Kidney (tissue), 22 donors: Measurements from ENCODE around the gene GLCE. TPM values are rescaled to one million over a fixed set of nuclear protein-coding genes. Genes with fewer than 3 reads are reported as not detected.

Experiments
- DNase-seq, 5 donors: peaks; one replicate each; pipeline ENCODE4 v3.0.0-alpha.2; 2013 to 2020
- FAIRE-seq: peaks from 2 replicates; lab custom pipeline; 2012; peaks lifted over from hg19 to GRCh38; lab: Jason Lieb, UNC
- H3K27ac ChIP-seq, 2 donors: one replicate each; pipeline ENCODE4 v1.7.0; 2013; ENCODE audit warnings: low read depth in 2 of 2, low read length in 2 of 2, inconsistent platforms in 1 of 2
- H3K27me3 ChIP-seq: one replicate; pipeline ENCODE4 v1.7.1; 2013; ENCODE audit warnings: low read length, inconsistent platforms; ENCODE audit not compliant: control insufficient read depth, insufficient read depth
- H3K36me3 ChIP-seq, 3 donors: one replicate each; pipeline versions ENCODE4 v1.7.0 to v1.7.1; 2013; ENCODE audit warnings: low read length in 3 of 3, control low read depth in 1 of 3, inconsistent platforms in 1 of 3; ENCODE audit not compliant: insufficient read depth in 3 of 3, control insufficient read depth in 2 of 3
- H3K4me1 ChIP-seq, 3 donors: one replicate each; pipeline versions ENCODE4 v1.7.0 to v1.7.1; 2013; ENCODE audit warnings: low read length in 3 of 3, inconsistent platforms in 1 of 3, low read depth in 1 of 3; ENCODE audit not compliant: control insufficient read depth in 2 of 3, insufficient read depth in 2 of 3
- H3K4me3 ChIP-seq, 3 donors: one replicate each; pipeline versions ENCODE4 v1.7.0 to v1.8.1; 2013; ENCODE audit warnings: low read length in 3 of 3, control low read depth in 1 of 3, inconsistent platforms in 1 of 3
- H3K9ac ChIP-seq, 3 donors: one replicate each; pipeline versions ENCODE4 v1.7.0 to v1.7.1; 2013; ENCODE audit warnings: low read length in 3 of 3, control low read depth in 1 of 3, inconsistent platforms in 1 of 3
- H3K9me3 ChIP-seq, 3 donors: one replicate each; pipeline versions ENCODE4 v1.7.0 to v1.7.1; 2013; ENCODE audit warnings: low read length in 3 of 3, control low read depth in 1 of 3, inconsistent platforms in 1 of 3; ENCODE audit not compliant: control insufficient read depth in 2 of 3, insufficient read depth in 1 of 3
- intact Hi-C: fragments of 100-400 bp; cut with DNase I; formaldehyde crosslinking; loops from one replicate; pipeline ENCODE4 v1.11.1; 2022
- long read RNA-seq, 10 donors: library from polyadenylated mRNA in 1 of 10; unstranded in 1 of 10; transcript quantifications; one replicate each; pipeline ENCODE4 v2.0.0 and lab custom pipeline, GENCODE V29; 2021 to 2026
- polyA plus RNA-seq: library from polyadenylated mRNA; stranded (reverse); fragments of 350-450 nt; fragmentation: Illumina TruSeq; extraction: RNeasy Lipid Tissue Mini Kit (QIAGEN cat#74804); gene quantifications from one replicate; pipeline ENCODE4 v1.2.3, GENCODE V29; 2014; ENCODE audit warnings: low read depth, low replicate concordance; ENCODE audit not compliant: insufficient read depth
- total RNA-seq: library from RNA; stranded (reverse); fragmentation: NEBNext Ultra II Directional; extraction: Animal tissue kit (Norgen Biotek cat#: 25700); gene quantifications from one replicate; pipeline ENCODE4 v1.2.1, GENCODE V29; 2021
- TF ChIP-seq, protein P1 (sequence below): IDR thresholded peaks from 3 replicates; pipeline ENCODE4 v1.5.1; 2012; ENCODE audit warnings: mild to moderate bottlenecking, moderate library complexity, borderline replicate concordance; ENCODE audit not compliant: insufficient read depth; ENCODE audit errors: extremely low read depth
- donor health status: control.
- donor health status: control.
- donor health status: control.
- donor health status: control.
- donor health status: control.
- donor health status: DM: yes; HTN: yes; CAD: no.
- donor health status: Normal renal cell carcinoma (clear cell type).

The GLCE gene
- 18.0 TPM for total RNA-seq
- 14.9 TPM for polyA plus RNA-seq
- long read RNA-seq, donor 1, full-length matches to known transcripts = 2 of 2 reads
- long read RNA-seq, donor 1, partial matches to known transcripts = 0 of 2 reads
- long read RNA-seq, donor 1, other reads (novel, unspliced or antisense) = 0 of 2 reads
- long read RNA-seq, donor 2, full-length matches to known transcripts = 7 of 7 reads
- long read RNA-seq, donor 2, partial matches to known transcripts = 0 of 7 reads
- long read RNA-seq, donor 2, other reads (novel, unspliced or antisense) = 0 of 7 reads
- long read RNA-seq, donor 3, full-length matches to known transcripts = 10 of 44 reads
- long read RNA-seq, donor 3, partial matches to known transcripts = 34 of 44 reads
- long read RNA-seq, donor 3, other reads (novel, unspliced or antisense) = 0 of 44 reads
- long read RNA-seq, donor 4, full-length matches to known transcripts = 6 of 6 reads
- long read RNA-seq, donor 4, partial matches to known transcripts = 0 of 6 reads
- long read RNA-seq, donor 4, other reads (novel, unspliced or antisense) = 0 of 6 reads
- long read RNA-seq, donor 5, full-length matches to known transcripts = 1 of 1 reads
- long read RNA-seq, donor 5, partial matches to known transcripts = 0 of 1 reads
- long read RNA-seq, donor 5, other reads (novel, unspliced or antisense) = 0 of 1 reads
- long read RNA-seq, donor 6, full-length matches to known transcripts = 7 of 7 reads
- long read RNA-seq, donor 6, partial matches to known transcripts = 0 of 7 reads
- long read RNA-seq, donor 6, other reads (novel, unspliced or antisense) = 0 of 7 reads
- long read RNA-seq, donor 7, full-length matches to known transcripts = 13 of 15 reads
- long read RNA-seq, donor 7, partial matches to known transcripts = 0 of 15 reads
- long read RNA-seq, donor 7, other reads (novel, unspliced or antisense) = 2 of 15 reads
- long read RNA-seq, donor 8, full-length matches to known transcripts = 7 of 7 reads
- long read RNA-seq, donor 8, partial matches to known transcripts = 0 of 7 reads
- long read RNA-seq, donor 8, other reads (novel, unspliced or antisense) = 0 of 7 reads
- long read RNA-seq, donor 9, full-length matches to known transcripts = 4 of 4 reads
- long read RNA-seq, donor 9, partial matches to known transcripts = 0 of 4 reads
- long read RNA-seq, donor 9, other reads (novel, unspliced or antisense) = 0 of 4 reads
- long read RNA-seq, donor 10, full-length matches to known transcripts = 3 of 33 reads
- long read RNA-seq, donor 10, partial matches to known transcripts = 30 of 33 reads
- long read RNA-seq, donor 10, other reads (novel, unspliced or antisense) = 0 of 33 reads

DNA sequence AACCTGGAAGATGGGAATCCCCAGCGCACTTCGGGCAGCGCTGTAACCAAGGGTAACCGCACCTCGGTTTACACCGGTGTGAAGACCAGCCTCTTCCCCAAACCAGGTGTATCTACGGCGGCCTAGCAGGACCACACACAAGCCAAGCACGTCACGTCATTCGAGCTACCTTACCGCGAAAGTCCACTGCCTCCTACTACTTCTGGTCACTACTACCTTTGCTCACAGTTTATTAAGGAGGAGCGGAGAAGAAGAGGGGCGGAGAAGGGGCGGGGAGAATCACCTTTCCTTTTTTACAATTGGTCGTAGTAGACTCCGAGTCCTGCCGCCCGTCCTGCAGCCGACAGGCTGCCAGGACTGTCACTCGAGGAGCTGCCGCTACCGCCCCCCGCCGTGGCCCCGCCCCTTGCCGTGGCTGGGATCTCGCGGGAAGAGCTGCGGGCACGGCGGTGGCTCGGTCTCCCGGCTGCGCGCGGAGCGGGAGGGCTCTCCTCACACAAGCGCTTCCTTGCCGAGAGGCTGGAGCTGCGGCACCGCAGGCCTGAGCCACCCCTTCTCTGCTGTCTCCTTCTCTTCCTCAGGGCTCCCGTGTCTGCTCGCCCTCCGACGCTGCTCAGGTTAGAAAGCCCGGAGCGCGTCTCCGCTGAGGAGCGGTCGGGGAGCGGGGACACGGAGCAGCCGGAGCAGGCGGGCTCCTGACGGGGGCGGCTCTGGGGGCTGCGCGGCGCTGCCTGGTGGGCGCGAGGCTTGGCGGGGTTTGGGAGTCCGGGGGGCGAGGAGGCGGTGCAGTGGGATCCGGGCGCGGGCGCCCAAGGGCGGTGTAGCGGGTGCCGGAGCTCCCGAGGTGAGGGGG lies at the start of gene GLCE:
GLCE (plus strand) TSS at position 495 of the 853 bp plus-strand sequence. CDS start 95,172 bp downstream, outside the sequence.
- Histone ChIP-seq H3K36me3 (no peaks in the 10 kb centered on the region), H3K27me3 (no peaks in the 10 kb centered on the region), H3K9me3 (no peaks in the 10 kb centered on the region), H3K27ac (peak within 1 kb of the TSS; percentile 76 to 77), H3K9ac (peak within 1 kb of the TSS; percentile 45 to 90 (median 85)), H3K4me1 (peaks cover 0 to 6% (median 0%) of the 10 kb centered on the region in 3 donors), H3K4me3 (peak within 1 kb of the TSS; percentile 61 to 95 (median 92))
- FAIRE-seq (peak; percentile 73), DNase-seq (peak; percentile 98 to 99 (median 99))
- intact Hi-C loops = no loop called here
- TF ChIP-seq, protein P1, sequence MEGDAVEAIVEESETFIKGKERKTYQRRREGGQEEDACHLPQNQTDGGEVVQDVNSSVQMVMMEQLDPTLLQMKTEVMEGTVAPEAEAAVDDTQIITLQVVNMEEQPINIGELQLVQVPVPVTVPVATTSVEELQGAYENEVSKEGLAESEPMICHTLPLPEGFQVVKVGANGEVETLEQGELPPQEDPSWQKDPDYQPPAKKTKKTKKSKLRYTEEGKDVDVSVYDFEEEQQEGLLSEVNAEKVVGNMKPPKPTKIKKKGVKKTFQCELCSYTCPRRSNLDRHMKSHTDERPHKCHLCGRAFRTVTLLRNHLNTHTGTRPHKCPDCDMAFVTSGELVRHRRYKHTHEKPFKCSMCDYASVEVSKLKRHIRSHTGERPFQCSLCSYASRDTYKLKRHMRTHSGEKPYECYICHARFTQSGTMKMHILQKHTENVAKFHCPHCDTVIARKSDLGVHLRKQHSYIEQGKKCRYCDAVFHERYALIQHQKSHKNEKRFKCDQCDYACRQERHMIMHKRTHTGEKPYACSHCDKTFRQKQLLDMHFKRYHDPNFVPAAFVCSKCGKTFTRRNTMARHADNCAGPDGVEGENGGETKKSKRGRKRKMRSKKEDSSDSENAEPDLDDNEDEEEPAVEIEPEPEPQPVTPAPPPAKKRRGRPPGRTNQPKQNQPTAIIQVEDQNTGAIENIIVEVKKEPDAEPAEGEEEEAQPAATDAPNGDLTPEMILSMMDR = no peak

DNA sequence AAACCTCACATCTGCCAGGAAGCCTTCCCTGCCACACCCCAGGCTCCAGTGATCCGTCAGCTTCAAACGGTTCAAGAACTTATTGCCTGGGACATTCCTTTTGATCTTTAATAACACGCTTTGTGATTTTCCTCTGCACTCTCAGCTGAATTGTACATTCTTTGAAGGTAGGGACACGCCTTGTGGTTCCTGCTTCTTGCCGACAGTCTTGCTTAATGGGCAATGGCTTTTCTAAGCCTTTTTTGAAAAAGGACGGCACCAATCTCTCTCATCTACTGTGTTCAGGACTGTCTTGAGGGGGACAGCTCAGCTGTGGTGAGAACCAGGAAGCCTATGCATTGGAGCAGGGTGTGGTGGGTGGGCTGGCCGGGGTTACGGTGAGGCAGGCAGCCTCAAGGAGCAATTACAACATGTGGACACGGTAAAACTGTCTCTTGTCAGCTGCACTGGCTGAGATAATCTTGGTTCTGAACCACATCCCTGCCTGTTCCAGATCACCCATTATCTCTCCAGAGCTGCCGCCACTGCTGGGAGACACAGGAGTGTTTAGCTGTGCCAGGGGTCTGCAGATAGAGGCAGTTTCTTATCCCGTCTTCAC lies 46.0 kb upstream of the GLCE start:
- intact Hi-C loops = no loop called here
- DNase-seq = peak in 3 of 5 donors; percentile 58 to 89 (median 86)
- no peaks in the 10 kb centered on the region for H3K4me1 ChIP-seq
- TF ChIP-seq, protein P1 = no peak
- H3K27me3 ChIP-seq = no peaks in the 10 kb centered on the region
- H3K9ac ChIP-seq = no peak overlapping the region
- H3K27ac ChIP-seq = no peak overlapping the region
- H3K9me3 ChIP-seq = no peaks in the 10 kb centered on the region
- no peak for FAIRE-seq
- no peak overlapping the region for H3K4me3 ChIP-seq
- H3K36me3 ChIP-seq = no peaks in the 10 kb centered on the region
